ENCODE measurements around the gene EVA1C.
"Not testable (repeated sequence)": the region's sequence is repeated elsewhere in the genome, so short reads cannot be mapped to it uniquely, and the experiment has no call there.

Gene EVA1C

GRCh38 chr21:32389337-32390015 lies 23.0 kb upstream of the EVA1C start:
- DNase-seq (ENCODE audit: low read depth in 2 of 2, low spot score in 1 of 2), result no peak

GRCh38 chr21:32390537-32391224 lies 21.8 kb upstream of the EVA1C start:
- not testable (repeated sequence) for DNase-seq (ENCODE audit: low read depth in 2 of 2, low spot score in 1 of 2)

GRCh38 chr21:32391755-32392154 lies 20.8 kb upstream of the EVA1C start:
- DNase-seq (ENCODE audit: low read depth in 2 of 2, low spot score in 1 of 2), result no peak

- DNase-seq (ENCODE audit: low read depth in 2 of 2, low spot score in 1 of 2), result no peak
These were observed 20.1 kb upstream of the EVA1C start for GRCh38 chr21:32392299-32392879.

GRCh38 chr21:32392880-32393676 lies 19.4 kb upstream of the EVA1C start, which contains the start of gene URB1:
Gene URB1 (minus strand): TSS chr21:32393012. CDS start chr21:32392910, 102 bp downstream.
- peak; percentile 89 for DNase-seq (ENCODE audit: low read depth in 2 of 2, low spot score in 1 of 2)

GRCh38 chr21:32393677-32394001 lies 18.9 kb upstream of the EVA1C start:
- DNase-seq (ENCODE audit: low read depth in 2 of 2, low spot score in 1 of 2), result no peak

GRCh38 chr21:32403201-32403777 lies 9.2 kb upstream of the EVA1C start:
- DNase-seq (ENCODE audit: low read depth in 2 of 2, low spot score in 1 of 2), result peak in 1 of 2 donors; percentile 18

- DNase-seq (ENCODE audit: low read depth in 2 of 2, low spot score in 1 of 2), result no peak
These were observed 6.1 kb upstream of the EVA1C start for GRCh38 chr21:32406405-32406804.

GRCh38 chr21:32410291-32410690 lies 2.2 kb upstream of the EVA1C start:
- no peak for DNase-seq (ENCODE audit: low read depth in 2 of 2, low spot score in 1 of 2)

GRCh38 chr21:32410916-32411315 lies 1.6 kb upstream of the EVA1C start:
- DNase-seq (ENCODE audit: low read depth in 2 of 2, low spot score in 1 of 2), result no peak

- DNase-seq (ENCODE audit: low read depth in 2 of 2, low spot score in 1 of 2), result no peak
These were observed 950 bp upstream of the EVA1C start for GRCh38 chr21:32411350-32412161.

GRCh38 chr21:32413015-32413504 lies 554 bp downstream of the EVA1C start:
- DNase-seq (ENCODE audit: low read depth in 2 of 2, low spot score in 1 of 2), result no peak

GRCh38 chr21:32413697-32414578 lies 1.4 kb downstream of the EVA1C start:
- DNase-seq (ENCODE audit: low read depth in 2 of 2, low spot score in 1 of 2), result no peak

- no peak for DNase-seq (ENCODE audit: low read depth in 2 of 2, low spot score in 1 of 2)
These were observed 2.3 kb downstream of the EVA1C start for GRCh38 chr21:32414579-32415358.

- DNase-seq (ENCODE audit: low read depth in 2 of 2, low spot score in 1 of 2), result no peak
These were observed 3.2 kb downstream of the EVA1C start for GRCh38 chr21:32415451-32416398.

- DNase-seq (ENCODE audit: low read depth in 2 of 2, low spot score in 1 of 2), result no peak
These were observed 5.6 kb downstream of the EVA1C start for GRCh38 chr21:32418146-32418545.

GRCh38 chr21:32422064-32422463 lies 9.6 kb downstream of the EVA1C start:
- no peak for DNase-seq (ENCODE audit: low read depth in 2 of 2, low spot score in 1 of 2)

All from stimulated activated CD8-positive, alpha-beta memory T cell treated with anti-CD3 and anti-CD28 coated beads, Interleukin-4, amount 100 ng/mL, for 1 hour (primary cell).